PC-3 (cell line): Measurements from ENCODE around the gene MAPKAP1. TPM values are rescaled to one million over a fixed set of nuclear protein-coding genes. Genes with fewer than 3 reads are reported as not detected.

Source experiments
- ATAC-seq: fragments of 200-7000 bp; cut with Tn5 transposase; 2 replicates; pipeline ENCODE4 v1.9.1; 2020; ENCODE audit warnings: mild to moderate bottlenecking, moderate library complexity
- BruUV-seq: library from RNA; stranded (reverse); fragments of 400-500 nt; replicated peaks from 2 replicates; lab custom pipeline; 2021; lab: Mats Ljungman, UMichigan
- CTCF ChIA-PET: fragments of 300-600 bp; sonication (Branson Sonifier 250); formaldehyde crosslinking; loops from one replicate; lab custom pipeline; 2022; ENCODE audit warnings: antibody characterized with exemption; lab: Charles Lee
- POLR2A ChIA-PET: fragments of 300-600 bp; sonication (Branson Sonifier 250); formaldehyde crosslinking; loops from one replicate; lab custom pipeline; 2022; ENCODE audit warnings: antibody characterized with exemption; ENCODE audit not compliant: unreplicated experiment; lab: Charles Lee
- DNase-seq: peaks from one replicate; pipeline ENCODE4 v3.0.0-alpha.2; 2015
- H2AFZ ChIP-seq: fragments of 300-600 bp; sonication (generic); 2 replicates; pipeline ENCODE4 v1.6.0; 2016; ENCODE audit warnings: antibody characterized with exemption, low read length
- H3F3A ChIP-seq: fragments of 300-600 bp; sonication (generic); one replicate; pipeline ENCODE4 v1.6.0; 2017; ENCODE audit warnings: antibody characterized with exemption, low read length, control low read depth, mild to moderate bottlenecking; ENCODE audit not compliant: unreplicated experiment
- H3K27ac ChIP-seq: fragments of 300-600 bp; sonication (generic); 2 replicates; pipeline ENCODE4 v1.5.1; 2016; ENCODE audit warnings: mild to moderate bottlenecking, low read length
- H3K27me3 ChIP-seq: fragments of 300-600 bp; sonication (generic); 2 replicates; pipeline ENCODE4 v1.6.1; 2016; ENCODE audit warnings: low read length, mixed read lengths
- H3K36me3 ChIP-seq: fragments of 300-600 bp; sonication (generic); 2 replicates; pipeline ENCODE4 v1.6.1; 2016; ENCODE audit warnings: low read depth, mixed run types, low read length, mixed read lengths
- H3K4me1 ChIP-seq: fragments of 300-600 bp; sonication (generic); 2 replicates; pipeline ENCODE4 v1.5.1; 2016; ENCODE audit warnings: low read length; ENCODE audit not compliant: insufficient read depth
- H3K4me2 ChIP-seq: fragments of 300-600 bp; sonication (generic); 2 replicates; pipeline ENCODE4 v1.6.0; 2016; ENCODE audit warnings: low read length
- H3K4me3 ChIP-seq: fragments of 300-600 bp; sonication (generic); 2 replicates; pipeline ENCODE4 v1.5.1; 2016; ENCODE audit warnings: mild to moderate bottlenecking, low read length, mixed read lengths
- H3K79me2 ChIP-seq: fragments of 300-600 bp; sonication (generic); 2 replicates; pipeline ENCODE4 v1.6.1; 2017; ENCODE audit warnings: low read length, mixed read lengths
- H3K9ac ChIP-seq: fragments of 300-600 bp; sonication (generic); 2 replicates; pipeline ENCODE4 v1.6.0; 2016; ENCODE audit warnings: mild to moderate bottlenecking, low read length
- H3K9me2 ChIP-seq: fragments of 300-600 bp; sonication (generic); replicated peaks from 2 replicates; pipeline ENCODE4 v1.6.1; 2016; ENCODE audit warnings: mixed run types, low read length, mixed read lengths
- H3K9me3 ChIP-seq: fragments of 300-600 bp; sonication (generic); 2 replicates; pipeline ENCODE4 v1.6.1; 2016; ENCODE audit warnings: low read length, mixed read lengths
- H4K20me1 ChIP-seq: fragments of 300-600 bp; sonication (generic); 2 replicates; pipeline ENCODE4 v1.6.1; 2016; ENCODE audit warnings: low read length, mixed read lengths
- CTCF ChIP-seq: fragments of 300-600 bp; sonication (generic); conservative IDR thresholded peaks from 2 replicates; pipeline ENCODE4 v1.5.1; 2017; ENCODE audit warnings: antibody characterized with exemption, low read depth, mild to moderate bottlenecking, low read length
- EZH2 ChIP-seq: fragments of 300-600 bp; sonication (generic); IDR thresholded peaks from one replicate; pipeline ENCODE4 v1.6.1; 2017; ENCODE audit warnings: antibody characterized with exemption, mild to moderate bottlenecking, low read length; ENCODE audit not compliant: unreplicated experiment
- EZH2phosphoT487 ChIP-seq: fragments of 300-600 bp; sonication (generic); IDR thresholded peaks from 2 replicates; pipeline ENCODE4 v1.6.1; 2018; ENCODE audit warnings: mild to moderate bottlenecking, antibody characterized with exemption, low read length, borderline replicate concordance
- intact Hi-C: fragments of 100-400 bp; cut with micrococcal nuclease; formaldehyde crosslinking; loops from 2 replicates; pipeline ENCODE4 v1.9.0; 2023
- total RNA-seq: library from RNA; depleted of rRNA; stranded (reverse); fragments of >200 nt; gene quantifications from 2 replicates; pipeline ENCODE4 v1.2.3, GENCODE V29; 2014

MAPKAP1 gene
- total RNA-seq, 1 experiment from 2014 or later, result 128 TPM

GRCh38 chr9:125487842-125488241 is 219.2 kb downstream of the MAPKAP1 start:
- intact Hi-C loops, result no loop called here
- Histone ChIP-seq H3K9ac (no peak overlapping the region), H3K4me1 (no peaks in the 10 kb centered on the region; the same call in 1 of the 2 replicates), H4K20me1 (no peaks in the 10 kb centered on the region), H3K4me3 (no peak overlapping the region), H3K79me2 (no peaks in the 10 kb centered on the region), H3F3A (no peaks in the 10 kb centered on the region), H2AFZ (no peak overlapping the region), H3K9me3 (no peaks in the 10 kb centered on the region), H3K36me3 (no peaks in the 10 kb centered on the region), H3K27ac (no peak overlapping the region), H3K27me3 (no peaks in the 10 kb centered on the region), H3K4me2 (no peak overlapping the region), H3K9me2 (no peaks in the 10 kb centered on the region)
- no peak for TF ChIP-seq EZH2
- TF ChIP-seq CTCF, result no peak
- no peak for TF ChIP-seq EZH2phosphoT487
- POLR2A ChIA-PET, result no interaction called here
- DNase-seq (no peak), ATAC-seq (no peak)
- no TSS peak for BruUV-seq
- CTCF ChIA-PET, result no interaction called here

GRCh38 chr9:125486576-125486975 is 220.4 kb downstream of the MAPKAP1 start:
- POLR2A ChIA-PET, result no interaction called here
- DNase-seq (no peak), ATAC-seq (no peak)
- H3K9me2 ChIP-seq, result no peaks in the 10 kb centered on the region
- intact Hi-C loops, result no loop called here
- H2AFZ ChIP-seq, result no peak overlapping the region
- CTCF ChIA-PET, result no interaction called here
- H3K79me2 ChIP-seq, result no peaks in the 10 kb centered on the region
- H3K36me3 ChIP-seq, result no peaks in the 10 kb centered on the region
- H4K20me1 ChIP-seq, result no peaks in the 10 kb centered on the region
- no peak overlapping the region for H3K4me2 ChIP-seq
- no peaks in the 10 kb centered on the region for H3K9me3 ChIP-seq
- no peak overlapping the region for H3K27ac ChIP-seq
- H3F3A ChIP-seq, result no peaks in the 10 kb centered on the region
- no peak overlapping the region for H3K4me3 ChIP-seq
- no peaks in the 10 kb centered on the region; the same call in 1 of the 2 replicates for H3K4me1 ChIP-seq
- no peak overlapping the region for H3K9ac ChIP-seq
- H3K27me3 ChIP-seq, result no peaks in the 10 kb centered on the region
- TF ChIP-seq EZH2phosphoT487, result no peak
- TF ChIP-seq CTCF, result no peak
- TF ChIP-seq EZH2, result no peak
- BruUV-seq, result no TSS peak

GRCh38 chr9:125486152-125486508 is 220.9 kb downstream of the MAPKAP1 start:
- no peak overlapping the region for H3K27ac ChIP-seq
- no peaks in the 10 kb centered on the region for H3K27me3 ChIP-seq
- no peaks in the 10 kb centered on the region for H3F3A ChIP-seq
- H3K4me2 ChIP-seq, result no peak overlapping the region
- no peaks in the 10 kb centered on the region for H3K79me2 ChIP-seq
- no peaks in the 10 kb centered on the region for H3K9me2 ChIP-seq
- H3K36me3 ChIP-seq, result no peaks in the 10 kb centered on the region
- no TSS peak for BruUV-seq
- no peak overlapping the region for H3K9ac ChIP-seq
- CTCF ChIA-PET, result no interaction called here
- H2AFZ ChIP-seq, result no peak overlapping the region
- H3K4me1 ChIP-seq, result no peaks in the 10 kb centered on the region; the same call in 1 of the 2 replicates
- H3K9me3 ChIP-seq, result no peaks in the 10 kb centered on the region
- POLR2A ChIA-PET, result no interaction called here
- TF ChIP-seq CTCF (no peak), EZH2phosphoT487 (no peak), EZH2 (no peak)
- no peak overlapping the region for H3K4me3 ChIP-seq
- DNase-seq (no peak), ATAC-seq (no peak)
- H4K20me1 ChIP-seq, result no peaks in the 10 kb centered on the region
- intact Hi-C loops, result no loop called here
